Lower lobe of right lung (tissue), 2 donors: Measurements from ENCODE around the gene ZDHHC3. TPM values are rescaled to one million over a fixed set of nuclear protein-coding genes. Genes with fewer than 3 reads are reported as not detected.

Experiments used
- ATAC-seq, 2 donors: fragments of 200-7000 bp; cut with Tn5 transposase; one replicate each; pipeline ENCODE4 v1.9.1; 2020 to 2022; ENCODE audit warnings: mild to moderate bottlenecking in 2 of 2, moderate library complexity in 2 of 2
- DNase-seq: peaks from one replicate; pipeline ENCODE4 v3.0.0-alpha.2; 2020
- H3K27ac ChIP-seq: fragments of 200-600 bp; one replicate; pipeline ENCODE4 v1.8.0; 2022
- H3K27me3 ChIP-seq: fragments of 200-600 bp; one replicate; pipeline ENCODE4 v1.8.0; 2022; ENCODE audit warnings: low read depth
- H3K36me3 ChIP-seq: fragments of 200-600 bp; one replicate; pipeline ENCODE4 v1.8.0; 2022; ENCODE audit warnings: mild to moderate bottlenecking
- H3K4me1 ChIP-seq: fragments of 200-600 bp; one replicate; pipeline ENCODE4 v1.8.0; 2022
- H3K4me3 ChIP-seq: fragments of 200-600 bp; one replicate; pipeline ENCODE4 v1.8.0; 2022; ENCODE audit warnings: mild to moderate bottlenecking
- H3K9me3 ChIP-seq: fragments of 200-600 bp; one replicate; pipeline ENCODE4 v1.8.0; 2022
- CTCF ChIP-seq: fragments of 200-600 bp; IDR thresholded peaks from one replicate; pipeline ENCODE4 v1.8.0; 2022; ENCODE audit warnings: antibody characterized with exemption, mild to moderate bottlenecking
- intact Hi-C: fragments of 100-400 bp; cut with DNase I; formaldehyde crosslinking; loops from one replicate; pipeline ENCODE4 v1.11.0; 2022
- total RNA-seq: library from RNA; stranded (reverse); fragmentation: NEBNext Ultra II Directional; extraction: Animal tissue kit (Norgen Biotek cat#: 25700); gene quantifications from one replicate; pipeline ENCODE4 v1.2.1, GENCODE V29; 2021
- donor health status: DM: no; HTN: yes; CAD: no; lungs with severe emphysema.

ZDHHC3 gene
- total RNA-seq, 1 donor from 2014 or later = 110 TPM

- ATAC-seq = no peak
Observed at GRCh38 chr3:45003406-45003805, 27.4 kb upstream of the ZDHHC3 start.

GRCh38 chr3:45002720-45003119, 26.7 kb upstream of the ZDHHC3 start:
- peaks cover 73% of the 10 kb centered on the region for H3K36me3 ChIP-seq
- no peak overlapping the region for H3K4me3 ChIP-seq
- H3K27ac ChIP-seq = no peak overlapping the region
- TF ChIP-seq CTCF = no peak
- no peaks in the 10 kb centered on the region for H3K9me3 ChIP-seq
- no peak for DNase-seq
- intact Hi-C loops = no loop called here
- H3K27me3 ChIP-seq = no peaks in the 10 kb centered on the region
- no peak for ATAC-seq
- H3K4me1 ChIP-seq = no peaks in the 10 kb centered on the region

More at GRCh38 chr3:45003406-45003805, 27.4 kb upstream of the ZDHHC3 start:
- H3K36me3 ChIP-seq = peaks cover 70% of the 10 kb centered on the region
- H3K4me1 ChIP-seq = no peaks in the 10 kb centered on the region
- no peaks in the 10 kb centered on the region for H3K27me3 ChIP-seq
- H3K4me3 ChIP-seq = no peak overlapping the region
- no peak overlapping the region for H3K27ac ChIP-seq
- intact Hi-C loops = no loop called here
- no peak for TF ChIP-seq CTCF
- no peak for DNase-seq
- H3K9me3 ChIP-seq = no peaks in the 10 kb centered on the region

GRCh38 chr3:45002139-45002660, 26.2 kb upstream of the ZDHHC3 start:
- no peak for TF ChIP-seq CTCF
- no peak for ATAC-seq
- Histone ChIP-seq H3K4me1 (no peaks in the 10 kb centered on the region), H3K36me3 (peaks cover 73% of the 10 kb centered on the region), H3K9me3 (no peaks in the 10 kb centered on the region), H3K4me3 (no peak overlapping the region), H3K27me3 (no peaks in the 10 kb centered on the region), H3K27ac (no peak overlapping the region)
- intact Hi-C loops = no loop called here
- DNase-seq = no peak

- no peaks in the 10 kb centered on the region for H3K27me3 ChIP-seq
- no peaks in the 10 kb centered on the region for H3K4me1 ChIP-seq
- no peak overlapping the region for H3K4me3 ChIP-seq
- DNase-seq = no peak
- peaks cover 73% of the 10 kb centered on the region for H3K36me3 ChIP-seq
- H3K9me3 ChIP-seq = no peaks in the 10 kb centered on the region
- no peak for TF ChIP-seq CTCF
- no peak overlapping the region for H3K27ac ChIP-seq
- intact Hi-C loops = no loop called here
- ATAC-seq = no peak
Observed at GRCh38 chr3:45001738-45002137, 25.8 kb upstream of the ZDHHC3 start.

GRCh38 chr3:45000823-45001222, 24.8 kb upstream of the ZDHHC3 start:
- H3K36me3 ChIP-seq = peaks cover 75% of the 10 kb centered on the region
- no peaks in the 10 kb centered on the region for H3K27me3 ChIP-seq
- no peak overlapping the region for H3K4me3 ChIP-seq
- intact Hi-C loops = no loop called here
- ATAC-seq = no peak
- TF ChIP-seq CTCF = no peak
- no peak overlapping the region for H3K27ac ChIP-seq
- peaks cover 3% of the 10 kb centered on the region for H3K4me1 ChIP-seq
- DNase-seq = no peak
- no peaks in the 10 kb centered on the region for H3K9me3 ChIP-seq
